ENCODE data around the gene SERPINA9. TPM values are rescaled to one million over a fixed set of nuclear protein-coding genes. Genes with fewer than 3 reads are reported as not detected.

SERPINA9 gene
- total RNA-seq, 4 donors from 2014 or later, result not detected

- TF ChIP-seq CTCF (IDR thresholded peaks at IDR 0.05; ENCODE audit: low read depth), result no peak
Observed at GRCh38 chr14:94439453-94440057, 36.4 kb downstream of the SERPINA9 start.

GRCh38 chr14:94428610-94429009 is 47.4 kb downstream of the SERPINA9 start:
- no peak for TF ChIP-seq CTCF (IDR thresholded peaks at IDR 0.05; ENCODE audit: low read depth)

GRCh38 chr14:94427016-94427613 is 48.9 kb downstream of the SERPINA9 start:
- no peak for TF ChIP-seq CTCF (IDR thresholded peaks at IDR 0.05; ENCODE audit: low read depth)

- no peak for TF ChIP-seq CTCF (IDR thresholded peaks at IDR 0.05; ENCODE audit: low read depth)
Observed at GRCh38 chr14:94426526-94426925, 49.5 kb downstream of the SERPINA9 start.

- no peak for TF ChIP-seq CTCF (IDR thresholded peaks at IDR 0.05; ENCODE audit: low read depth)
Observed at GRCh38 chr14:94424371-94424770, 51.6 kb downstream of the SERPINA9 start.

GRCh38 chr14:94423453-94424056 is 52.4 kb downstream of the SERPINA9 start:
- no peak for TF ChIP-seq CTCF (IDR thresholded peaks at IDR 0.05; ENCODE audit: low read depth)

- no peak for TF ChIP-seq CTCF (IDR thresholded peaks at IDR 0.05; ENCODE audit: low read depth)
Observed at GRCh38 chr14:94421316-94421715, 54.7 kb downstream of the SERPINA9 start.
